RWPE2 (cell line): ENCODE data around the gene CDK16.

Experiments used
- ATAC-seq: fragments of 200-7000 bp; cut with Tn5 transposase; 3 replicates; pipeline ENCODE4 v1.9.1; 2021; ENCODE audit warnings: low read depth
- DNase-seq: peaks from one replicate; pipeline ENCODE4 v3.0.0-alpha.2; 2020; ENCODE audit warnings: low spot score
- H3K27ac ChIP-seq: fragments of 450-650 bp; 2 replicates; pipeline ENCODE4 v1.5.1; 2017; ENCODE audit warnings: mild to moderate bottlenecking; ENCODE audit not compliant: poor library complexity, severe bottlenecking
- H3K27me3 ChIP-seq: fragments of 250-450 bp; sonication (Bioruptor Pico); 2 replicates; pipeline ENCODE4 v1.5.1; 2021; ENCODE audit warnings: mild to moderate bottlenecking, moderate library complexity; ENCODE audit not compliant: insufficient read depth, poor library complexity, severe bottlenecking
- H3K36me3 ChIP-seq: fragments of 250-450 bp; sonication (Bioruptor Pico); 2 replicates; pipeline ENCODE4 v1.5.1; 2020; ENCODE audit warnings: low read depth, mild to moderate bottlenecking, moderate library complexity
- H3K4me1 ChIP-seq: fragments of 250-450 bp; sonication (Bioruptor Pico); 2 replicates; pipeline ENCODE4 v1.5.1; 2021; ENCODE audit warnings: mild to moderate bottlenecking, moderate library complexity; ENCODE audit not compliant: insufficient read depth, poor library complexity, severe bottlenecking
- H3K4me3 ChIP-seq: fragments of 250-450 bp; sonication (Bioruptor Pico); 2 replicates; pipeline ENCODE4 v1.5.1; 2021; ENCODE audit warnings: mild to moderate bottlenecking, moderate library complexity; ENCODE audit not compliant: severe bottlenecking
- H3K9me3 ChIP-seq: fragments of 250-450 bp; sonication (Bioruptor Pico); 2 replicates; pipeline ENCODE4 v1.5.1; 2021; ENCODE audit warnings: mild to moderate bottlenecking, moderate library complexity; ENCODE audit not compliant: severe bottlenecking
- TF ChIP-seq, protein P1 (sequence below): fragments of 450-650 bp; IDR thresholded peaks from one replicate; pipeline ENCODE4 v1.5.1; 2017; ENCODE audit warnings: mild to moderate bottlenecking, moderate library complexity; ENCODE audit not compliant: poor library complexity, severe bottlenecking

Gene CDK16

DNA sequence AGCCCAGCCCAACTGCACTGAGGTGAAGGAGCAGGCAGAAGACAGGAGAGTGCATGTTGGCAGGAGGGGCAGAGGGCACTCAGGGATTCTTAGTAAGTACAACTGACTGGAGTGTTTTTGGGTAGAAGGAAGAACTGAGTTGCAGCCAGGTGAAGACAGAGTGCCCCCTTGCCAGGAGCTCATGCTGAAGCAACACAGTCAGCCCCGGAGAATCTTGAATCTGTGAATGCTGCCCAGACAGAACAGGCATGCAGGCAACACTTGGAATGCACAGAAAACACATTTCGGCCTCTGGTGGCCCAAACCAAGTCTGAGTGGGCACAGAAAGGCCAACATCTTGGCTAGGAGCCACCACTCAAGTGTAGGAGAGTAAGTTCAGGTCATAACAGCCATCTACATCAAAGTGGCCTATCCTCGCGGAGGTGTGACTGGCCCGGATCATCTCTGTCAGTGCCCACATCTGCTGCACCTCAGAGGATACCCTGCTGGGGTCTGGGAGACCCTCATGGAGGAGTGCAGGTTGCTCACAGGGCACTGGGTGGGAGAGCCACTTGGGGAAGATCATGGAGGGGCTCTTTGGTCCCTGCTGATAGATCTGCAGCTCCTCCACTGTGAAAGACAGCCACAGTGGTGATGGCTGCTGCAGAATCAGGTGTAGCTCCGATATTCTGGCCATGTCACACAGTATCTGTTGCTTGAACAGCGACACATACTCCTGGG is 54.7 kb downstream of the CDK16 start:
- ATAC-seq = no peak

DNA sequence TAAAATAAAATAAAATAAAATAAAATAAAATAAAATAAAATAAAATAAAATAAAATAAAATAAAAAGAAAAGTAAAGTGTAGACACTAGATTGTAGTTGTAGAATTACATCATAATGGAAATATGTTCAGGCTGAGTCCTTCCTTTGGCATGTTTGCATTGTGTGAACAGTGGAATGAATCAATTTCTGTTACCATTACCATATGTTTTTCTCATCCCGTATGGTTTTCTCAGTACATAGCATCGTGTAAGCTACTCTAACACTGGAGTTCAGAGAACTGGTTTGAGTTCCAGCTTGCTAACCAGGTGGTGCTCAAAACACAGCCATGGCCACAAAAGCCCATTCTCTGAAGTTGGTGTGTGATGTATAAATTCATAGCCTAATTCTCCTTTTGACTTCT is 60.2 kb downstream of the CDK16 start:
- H3K4me3 ChIP-seq = no peak overlapping the region
- no peaks in the 10 kb centered on the region for H3K27me3 ChIP-seq
- DNase-seq (no peak), ATAC-seq (peak; percentile 74)
- no peaks in the 10 kb centered on the region for H3K9me3 ChIP-seq
- TF ChIP-seq, protein P1, sequence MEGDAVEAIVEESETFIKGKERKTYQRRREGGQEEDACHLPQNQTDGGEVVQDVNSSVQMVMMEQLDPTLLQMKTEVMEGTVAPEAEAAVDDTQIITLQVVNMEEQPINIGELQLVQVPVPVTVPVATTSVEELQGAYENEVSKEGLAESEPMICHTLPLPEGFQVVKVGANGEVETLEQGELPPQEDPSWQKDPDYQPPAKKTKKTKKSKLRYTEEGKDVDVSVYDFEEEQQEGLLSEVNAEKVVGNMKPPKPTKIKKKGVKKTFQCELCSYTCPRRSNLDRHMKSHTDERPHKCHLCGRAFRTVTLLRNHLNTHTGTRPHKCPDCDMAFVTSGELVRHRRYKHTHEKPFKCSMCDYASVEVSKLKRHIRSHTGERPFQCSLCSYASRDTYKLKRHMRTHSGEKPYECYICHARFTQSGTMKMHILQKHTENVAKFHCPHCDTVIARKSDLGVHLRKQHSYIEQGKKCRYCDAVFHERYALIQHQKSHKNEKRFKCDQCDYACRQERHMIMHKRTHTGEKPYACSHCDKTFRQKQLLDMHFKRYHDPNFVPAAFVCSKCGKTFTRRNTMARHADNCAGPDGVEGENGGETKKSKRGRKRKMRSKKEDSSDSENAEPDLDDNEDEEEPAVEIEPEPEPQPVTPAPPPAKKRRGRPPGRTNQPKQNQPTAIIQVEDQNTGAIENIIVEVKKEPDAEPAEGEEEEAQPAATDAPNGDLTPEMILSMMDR = no peak
- no peak overlapping the region for H3K27ac ChIP-seq
- no peaks in the 10 kb centered on the region for H3K36me3 ChIP-seq
- peaks cover 3% of the 10 kb centered on the region for H3K4me1 ChIP-seq

More for the DNA sequence above, 54.7 kb downstream of the CDK16 start:
- no peaks in the 10 kb centered on the region for H3K4me1 ChIP-seq
- no peaks in the 10 kb centered on the region for H3K9me3 ChIP-seq
- TF ChIP-seq, protein P1 = no peak
- H3K27me3 ChIP-seq = no peaks in the 10 kb centered on the region
- no peak overlapping the region for H3K4me3 ChIP-seq
- DNase-seq = no peak
- H3K27ac ChIP-seq = no peak overlapping the region
- no peaks in the 10 kb centered on the region for H3K36me3 ChIP-seq
